Astrocyte (in vitro differentiated cells and primary cell): ENCODE results near the gene APBA2. TPM values are rescaled to one million over a fixed set of nuclear protein-coding genes. Genes with fewer than 3 reads are reported as not detected.

Source experiments
- DNase-seq: peaks from one replicate; pipeline ENCODE4 v3.0.0-alpha.2; 2010; ENCODE audit warnings: low read depth
- FAIRE-seq: peaks from 2 replicates; lab custom pipeline; 2011; peaks lifted over from hg19 to GRCh38; lab: Jason Lieb, UNC
- H2AFZ ChIP-seq: 2 replicates; pipeline ENCODE4 v1.6.0; 2012; ENCODE audit warnings: low read depth, low read length, inconsistent platforms
- H3K27ac ChIP-seq: 2 replicates; pipeline ENCODE4 v1.5.1; 2011; ENCODE audit warnings: low read depth, low read length, inconsistent platforms
- H3K27me3 ChIP-seq: 2 replicates; pipeline ENCODE4 v1.6.0; 2011; ENCODE audit warnings: low read length, inconsistent platforms; ENCODE audit not compliant: insufficient read depth
- H3K36me3 ChIP-seq: 2 replicates; pipeline ENCODE4 v1.5.1; 2011; ENCODE audit warnings: low read length, inconsistent platforms; ENCODE audit not compliant: insufficient read depth
- H3K4me1 ChIP-seq: 2 replicates; pipeline ENCODE4 v1.5.1; 2011; ENCODE audit warnings: low read length, inconsistent platforms; ENCODE audit not compliant: insufficient read depth
- H3K4me2 ChIP-seq: 2 replicates; pipeline ENCODE4 v1.6.0; 2012; ENCODE audit warnings: low read length, inconsistent platforms
- H3K4me3 ChIP-seq: 2 replicates; pipeline ENCODE4 v1.5.1; 2011; ENCODE audit warnings: low read depth, mild to moderate bottlenecking, low read length, inconsistent platforms; ENCODE audit not compliant: insufficient read depth
- H3K79me2 ChIP-seq: 2 replicates; pipeline ENCODE4 v1.6.0; 2012; ENCODE audit warnings: mild to moderate bottlenecking, low read length, inconsistent platforms; ENCODE audit not compliant: insufficient read depth
- H3K9ac ChIP-seq: 2 replicates; pipeline ENCODE4 v1.6.0; 2012; ENCODE audit warnings: mild to moderate bottlenecking, low read length, inconsistent platforms
- H3K9me3 ChIP-seq: 2 replicates; pipeline ENCODE4 v1.5.1; 2012; ENCODE audit warnings: low read depth, mild to moderate bottlenecking, low read length, inconsistent platforms; ENCODE audit not compliant: insufficient read depth
- H4K20me1 ChIP-seq: 2 replicates; pipeline ENCODE4 v1.6.0; 2012; ENCODE audit warnings: low read length, inconsistent platforms; ENCODE audit not compliant: insufficient read depth
- H3K27ac Mint-ChIP-seq: one replicate; pipeline ENCODE4 v1.8.0; 2021; ENCODE audit warnings: mild to moderate bottlenecking, mixed read lengths; ENCODE audit not compliant: unreplicated experiment
- H3K27me3 Mint-ChIP-seq: one replicate; pipeline ENCODE4 v1.8.0; 2021; ENCODE audit warnings: low read depth, mixed read lengths; ENCODE audit not compliant: unreplicated experiment
- H3K36me3 Mint-ChIP-seq: one replicate; pipeline ENCODE4 v1.8.0; 2021; ENCODE audit warnings: low read depth, mixed read lengths; ENCODE audit not compliant: unreplicated experiment
- H3K4me1 Mint-ChIP-seq: one replicate; pipeline ENCODE4 v1.8.0; 2021; ENCODE audit warnings: low read depth, mixed read lengths; ENCODE audit not compliant: unreplicated experiment
- H3K4me3 Mint-ChIP-seq: one replicate; pipeline ENCODE4 v1.8.0; 2021; ENCODE audit warnings: mild to moderate bottlenecking, moderate library complexity, mixed read lengths; ENCODE audit not compliant: unreplicated experiment
- H3K9me3 Mint-ChIP-seq: one replicate; pipeline ENCODE4 v1.8.0; 2021; ENCODE audit warnings: mild to moderate bottlenecking, mixed read lengths; ENCODE audit not compliant: unreplicated experiment
- CTCF ChIP-seq: IDR thresholded peaks from 2 replicates; pipeline ENCODE4 v1.5.1; 2011; ENCODE audit warnings: low read depth, mild to moderate bottlenecking, inconsistent platforms, low read length, moderate library complexity; ENCODE audit not compliant: insufficient read depth
- EZH2 ChIP-seq: IDR thresholded peaks from 2 replicates; pipeline ENCODE4 v1.6.1; 2012; ENCODE audit warnings: mild to moderate bottlenecking, low read length, inconsistent platforms; ENCODE audit not compliant: insufficient read depth
- total RNA-seq: library from RNA; stranded (reverse); gene quantifications from 2 replicates; pipeline ENCODE4 v1.2.1, GENCODE V29; 2021

The APBA2 gene
- total RNA-seq, 1 donor from 2014 or later, result 15.2 TPM

- Histone ChIP-seq H3K79me2 (no peaks in the 10 kb centered on the region), H4K20me1 (no peaks in the 10 kb centered on the region), H3K4me2 (no peak overlapping the region), H3K36me3 (no peaks in the 10 kb centered on the region), H3K4me3 (no peak overlapping the region), H3K27ac (no peak overlapping the region), H3K27me3 (no peaks in the 10 kb centered on the region), H3K9ac (no peak overlapping the region), H2AFZ (no peak overlapping the region), H3K9me3 (no peaks in the 10 kb centered on the region), H3K4me1 (peaks cover 14% of the 10 kb centered on the region)
- FAIRE-seq (no peak), DNase-seq (no peak)
- Mint-ChIP-seq H3K9me3 (no peaks in the 10 kb centered on the region), H3K4me3 (no peak overlapping the region), H3K36me3 (peaks cover 3% of the 10 kb centered on the region), H3K27ac (no peak overlapping the region), H3K27me3 (no peaks in the 10 kb centered on the region), H3K4me1 (peaks cover 12% of the 10 kb centered on the region)
- TF ChIP-seq CTCF, result no peak
- TF ChIP-seq EZH2, result no peak
Measured at GRCh38 chr15:29121369-29121656, 235.5 kb downstream of the APBA2 start.

GRCh38 chr15:29121907-29122306, 236.1 kb downstream of the APBA2 start:
- Histone ChIP-seq H3K4me3 (no peak overlapping the region), H3K27ac (no peak overlapping the region), H2AFZ (no peak overlapping the region), H3K9me3 (no peaks in the 10 kb centered on the region), H3K27me3 (no peaks in the 10 kb centered on the region), H3K4me2 (no peak overlapping the region), H3K79me2 (no peaks in the 10 kb centered on the region), H3K36me3 (no peaks in the 10 kb centered on the region), H4K20me1 (no peaks in the 10 kb centered on the region), H3K9ac (no peak overlapping the region), H3K4me1 (peaks cover 14% of the 10 kb centered on the region)
- DNase-seq, result no peak
- no peak for TF ChIP-seq EZH2
- TF ChIP-seq CTCF, result no peak
- no peak for FAIRE-seq
- Mint-ChIP-seq H3K36me3 (peaks cover 3% of the 10 kb centered on the region), H3K27me3 (no peaks in the 10 kb centered on the region), H3K4me1 (peaks cover 12% of the 10 kb centered on the region), H3K9me3 (no peaks in the 10 kb centered on the region), H3K27ac (no peak overlapping the region), H3K4me3 (no peak overlapping the region)

GRCh38 chr15:29122506-29122905, 236.7 kb downstream of the APBA2 start:
- H3K27ac Mint-ChIP-seq, result no peak overlapping the region

More at GRCh38 chr15:29122506-29122905, 236.7 kb downstream of the APBA2 start:
- H3K4me1 Mint-ChIP-seq, result peaks cover 12% of the 10 kb centered on the region
- Histone ChIP-seq H3K9ac (no peak overlapping the region), H3K36me3 (no peaks in the 10 kb centered on the region), H3K4me1 (peaks cover 14% of the 10 kb centered on the region), H3K4me2 (no peak overlapping the region), H2AFZ (no peak overlapping the region), H3K4me3 (no peak overlapping the region), H3K9me3 (no peaks in the 10 kb centered on the region), H3K27me3 (no peaks in the 10 kb centered on the region), H3K27ac (no peak overlapping the region), H4K20me1 (no peaks in the 10 kb centered on the region), H3K79me2 (no peaks in the 10 kb centered on the region)
- no peaks in the 10 kb centered on the region for H3K27me3 Mint-ChIP-seq
- no peak for DNase-seq
- H3K4me3 Mint-ChIP-seq, result no peak overlapping the region
- no peaks in the 10 kb centered on the region for H3K9me3 Mint-ChIP-seq
- no peak for FAIRE-seq
- peaks cover 2% of the 10 kb centered on the region for H3K36me3 Mint-ChIP-seq
- TF ChIP-seq CTCF (no peak), EZH2 (no peak)
